Hindlimb muscle (tissue), 1 donor: ENCODE data around the gene RHAG. TPM values are rescaled to one million over a fixed set of nuclear protein-coding genes. Genes with fewer than 3 reads are reported as not detected.
"Not testable (repeated sequence)": the region's sequence is repeated elsewhere in the genome, so short reads cannot be mapped to it uniquely, and the experiment has no call there.

Experiments used
- DNase-seq: peaks from one replicate; pipeline ENCODE4 v3.0.0-alpha.2; 2013
- polyA plus RNA-seq: library from polyadenylated mRNA; unstranded; fragments of 120-200 nt; gene quantifications from one replicate; pipeline ENCODE4 v1.2.1, GENCODE V29; 2013; ENCODE audit not compliant: insufficient read length

Gene RHAG
- 1.7 TPM for polyA plus RNA-seq

GRCh38 chr6:49636713-49637349, at the start of gene RHAG:
TSS of gene RHAG (minus strand) at chr6:49636839. CDS start at chr6:49636812, 27 bp downstream.
- no peak for DNase-seq

- no peak for DNase-seq
These were observed 40.1 kb upstream of the RHAG start for GRCh38 chr6:49676671-49677281.

- DNase-seq, result no peak
These were observed 39.2 kb upstream of the RHAG start for GRCh38 chr6:49675816-49676215.

- no peak for DNase-seq
These were observed 31.5 kb upstream of the RHAG start for GRCh38 chr6:49668083-49668511.

GRCh38 chr6:49666930-49667757, 30.5 kb upstream of the RHAG start:
- DNase-seq, result no peak

- no peak for DNase-seq
These were observed 29.8 kb upstream of the RHAG start for GRCh38 chr6:49666480-49666879.

GRCh38 chr6:49664817-49665216, 28.2 kb upstream of the RHAG start:
- DNase-seq, result no peak

- DNase-seq, result not testable (repeated sequence)
These were observed 27.4 kb upstream of the RHAG start for GRCh38 chr6:49664054-49664453.

GRCh38 chr6:49662892-49663261, 26.2 kb upstream of the RHAG start:
- no peak for DNase-seq

- no peak for DNase-seq
These were observed 25.7 kb upstream of the RHAG start for GRCh38 chr6:49662231-49662891.

- no peak for DNase-seq
These were observed 17.3 kb upstream of the RHAG start for GRCh38 chr6:49653942-49654341.

- DNase-seq, result no peak
These were observed 16.8 kb upstream of the RHAG start for GRCh38 chr6:49653438-49653837.

GRCh38 chr6:49651239-49651638, 14.6 kb upstream of the RHAG start:
- DNase-seq, result no peak

- DNase-seq, result no peak
These were observed 13.3 kb upstream of the RHAG start for GRCh38 chr6:49649988-49650387.

- DNase-seq, result no peak
These were observed 11.4 kb upstream of the RHAG start for GRCh38 chr6:49648036-49648435.

GRCh38 chr6:49647476-49647875, 10.8 kb upstream of the RHAG start:
- DNase-seq, result no peak

GRCh38 chr6:49646942-49647341, 10.3 kb upstream of the RHAG start:
- DNase-seq, result no peak

GRCh38 chr6:49646130-49646824, 9.6 kb upstream of the RHAG start:
- no peak for DNase-seq

GRCh38 chr6:49645139-49645538, 8.5 kb upstream of the RHAG start:
- DNase-seq, result no peak

GRCh38 chr6:49639177-49639817, 2.7 kb upstream of the RHAG start:
- DNase-seq, result no peak

- DNase-seq, result no peak
These were observed 702 bp upstream of the RHAG start for GRCh38 chr6:49637350-49637731.
